ENCODE measurements around the gene KRT85.
A peak's percentile ranks its signal among the peaks of the same experiment; 100 is the strongest.

KRT85 gene

DNA sequence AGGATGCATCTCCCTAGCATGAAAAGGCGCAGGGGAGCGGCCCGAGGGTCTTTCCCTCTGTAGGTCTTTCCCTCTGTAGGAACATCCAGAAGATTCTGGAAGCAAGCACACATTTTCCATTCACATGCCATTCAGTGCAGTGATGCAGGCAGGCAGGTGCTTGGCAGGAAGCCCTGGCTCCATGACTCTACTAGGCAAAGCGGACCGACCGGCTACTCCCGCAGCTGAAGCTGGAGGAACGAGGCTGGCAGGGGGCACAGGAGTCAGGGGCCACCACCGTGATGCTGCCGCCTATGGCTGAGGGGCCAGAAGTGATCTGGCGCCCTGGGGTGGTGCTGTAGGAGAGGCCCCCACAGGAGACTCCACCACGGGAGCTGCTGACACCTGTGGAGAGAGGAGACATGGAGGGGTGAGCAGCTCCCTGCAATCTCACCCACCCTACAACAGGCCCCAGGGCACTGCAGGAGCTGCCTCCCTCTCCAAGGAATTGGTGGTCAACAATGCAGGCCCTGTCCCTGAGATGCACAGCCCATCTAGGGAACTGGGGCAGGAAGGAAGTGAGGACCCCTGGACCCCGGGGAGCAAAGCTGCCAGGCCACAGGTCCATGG, 6.5 kb downstream of the KRT85 start:
- POLR2A ChIA-PET, result no interaction called here
- H3K36me3 ChIP-seq (ENCODE audit: control insufficient read depth in 2 of 2, insufficient read depth in 1 of 2, low read length in 2 of 2), result no peaks in the 10 kb centered on the region
- H3K9me3 ChIP-seq (ENCODE audit: control insufficient read depth, insufficient read depth, low read depth, low read length), result no peaks in the 10 kb centered on the region
- no peak overlapping the region for H3K4me3 ChIP-seq (ENCODE audit: low read depth, low read length)
- CTCF ChIA-PET, result interaction anchor here (0.6 to 4.1 kb wide), 15 partner anchors 9 to 618 kb away, joined by 3 to 37 read pairs (median 5); no protein-coding TSS in a partner anchor
- TF ChIP-seq GLI2 (tag by site-specific recombination; IDR thresholded peaks at IDR 0.05; ENCODE audit: borderline replicate concordance, low read depth) (no peak), ZIC2 (tag by site-specific recombination; IDR thresholded peaks at IDR 0.05) (peak; percentile 50)
- TF ChIP-seq, protein P1, sequence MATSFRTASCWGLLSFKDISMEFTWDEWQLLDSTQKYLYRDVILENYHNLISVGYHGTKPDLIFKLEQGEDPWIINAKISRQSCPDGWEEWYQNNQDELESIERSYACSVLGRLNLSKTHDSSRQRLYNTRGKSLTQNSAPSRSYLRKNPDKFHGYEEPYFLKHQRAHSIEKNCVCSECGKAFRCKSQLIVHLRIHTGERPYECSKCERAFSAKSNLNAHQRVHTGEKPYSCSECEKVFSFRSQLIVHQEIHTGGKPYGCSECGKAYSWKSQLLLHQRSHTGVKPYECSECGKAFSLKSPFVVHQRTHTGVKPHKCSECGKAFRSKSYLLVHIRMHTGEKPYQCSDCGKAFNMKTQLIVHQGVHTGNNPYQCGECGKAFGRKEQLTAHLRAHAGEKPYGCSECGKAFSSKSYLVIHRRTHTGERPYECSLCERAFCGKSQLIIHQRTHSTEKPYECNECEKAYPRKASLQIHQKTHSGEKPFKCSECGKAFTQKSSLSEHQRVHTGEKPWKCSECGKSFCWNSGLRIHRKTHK (tag by site-specific recombination; IDR thresholded peaks at IDR 0.05), result no peak
- no peak overlapping the region for H3K27ac ChIP-seq (ENCODE audit: extremely low read depth, low read depth, low read length)
- H3K4me1 ChIP-seq (ENCODE audit: control insufficient read depth, insufficient read depth, low read length), result no peaks in the 10 kb centered on the region

DNA sequence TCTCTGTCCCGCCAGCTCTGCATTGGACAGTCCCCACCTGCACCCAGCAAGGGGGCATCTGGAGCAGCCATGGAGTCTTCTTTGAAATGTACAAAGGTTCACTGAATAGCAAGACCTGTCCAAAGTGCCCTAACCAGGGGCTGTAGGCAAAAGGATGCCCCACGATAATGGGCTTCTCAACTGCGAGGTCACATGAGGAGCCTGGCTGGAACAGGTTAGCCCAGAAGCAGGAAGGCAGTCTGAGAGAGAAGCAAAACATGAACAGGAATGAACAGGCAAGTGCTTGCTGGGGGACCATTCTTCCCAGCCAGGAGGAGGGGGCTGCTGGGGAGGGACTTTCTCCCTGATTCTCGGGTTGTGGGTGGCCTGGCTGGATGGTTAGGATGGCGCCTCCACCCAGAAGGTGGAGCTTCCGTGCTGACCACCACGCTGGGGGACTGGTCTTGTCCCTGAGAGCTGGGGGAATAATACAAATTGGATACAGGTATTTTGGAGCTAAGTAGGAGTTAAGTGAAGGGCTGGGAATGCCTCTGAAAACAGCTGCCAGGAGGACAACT, 7.1 kb downstream of the KRT85 start:
- no peak overlapping the region for H3K27ac ChIP-seq (ENCODE audit: extremely low read depth, low read depth, low read length)
- no peak overlapping the region for H3K4me3 ChIP-seq (ENCODE audit: low read depth, low read length)
- ChIA-PET CTCF (interaction anchor here (0.6 to 4.1 kb wide), 8 partner anchors 8 to 204 kb away, joined by 3 to 37 read pairs (median 4); no protein-coding TSS in a partner anchor), POLR2A (no interaction called here)
- TF ChIP-seq, protein P2, sequence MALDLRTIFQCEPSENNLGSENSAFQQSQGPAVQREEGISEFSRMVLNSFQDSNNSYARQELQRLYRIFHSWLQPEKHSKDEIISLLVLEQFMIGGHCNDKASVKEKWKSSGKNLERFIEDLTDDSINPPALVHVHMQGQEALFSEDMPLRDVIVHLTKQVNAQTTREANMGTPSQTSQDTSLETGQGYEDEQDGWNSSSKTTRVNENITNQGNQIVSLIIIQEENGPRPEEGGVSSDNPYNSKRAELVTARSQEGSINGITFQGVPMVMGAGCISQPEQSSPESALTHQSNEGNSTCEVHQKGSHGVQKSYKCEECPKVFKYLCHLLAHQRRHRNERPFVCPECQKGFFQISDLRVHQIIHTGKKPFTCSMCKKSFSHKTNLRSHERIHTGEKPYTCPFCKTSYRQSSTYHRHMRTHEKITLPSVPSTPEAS (tag by site-specific recombination; IDR thresholded peaks at IDR 0.05), result no peak
- TF ChIP-seq, protein P3, sequence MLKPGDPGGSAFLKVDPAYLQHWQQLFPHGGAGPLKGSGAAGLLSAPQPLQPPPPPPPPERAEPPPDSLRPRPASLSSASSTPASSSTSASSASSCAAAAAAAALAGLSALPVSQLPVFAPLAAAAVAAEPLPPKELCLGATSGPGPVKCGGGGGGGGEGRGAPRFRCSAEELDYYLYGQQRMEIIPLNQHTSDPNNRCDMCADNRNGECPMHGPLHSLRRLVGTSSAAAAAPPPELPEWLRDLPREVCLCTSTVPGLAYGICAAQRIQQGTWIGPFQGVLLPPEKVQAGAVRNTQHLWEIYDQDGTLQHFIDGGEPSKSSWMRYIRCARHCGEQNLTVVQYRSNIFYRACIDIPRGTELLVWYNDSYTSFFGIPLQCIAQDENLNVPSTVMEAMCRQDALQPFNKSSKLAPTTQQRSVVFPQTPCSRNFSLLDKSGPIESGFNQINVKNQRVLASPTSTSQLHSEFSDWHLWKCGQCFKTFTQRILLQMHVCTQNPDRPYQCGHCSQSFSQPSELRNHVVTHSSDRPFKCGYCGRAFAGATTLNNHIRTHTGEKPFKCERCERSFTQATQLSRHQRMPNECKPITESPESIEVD (tag by site-specific recombination; IDR thresholded peaks at IDR 0.05), result no peak
- TF ChIP-seq, protein P4, sequence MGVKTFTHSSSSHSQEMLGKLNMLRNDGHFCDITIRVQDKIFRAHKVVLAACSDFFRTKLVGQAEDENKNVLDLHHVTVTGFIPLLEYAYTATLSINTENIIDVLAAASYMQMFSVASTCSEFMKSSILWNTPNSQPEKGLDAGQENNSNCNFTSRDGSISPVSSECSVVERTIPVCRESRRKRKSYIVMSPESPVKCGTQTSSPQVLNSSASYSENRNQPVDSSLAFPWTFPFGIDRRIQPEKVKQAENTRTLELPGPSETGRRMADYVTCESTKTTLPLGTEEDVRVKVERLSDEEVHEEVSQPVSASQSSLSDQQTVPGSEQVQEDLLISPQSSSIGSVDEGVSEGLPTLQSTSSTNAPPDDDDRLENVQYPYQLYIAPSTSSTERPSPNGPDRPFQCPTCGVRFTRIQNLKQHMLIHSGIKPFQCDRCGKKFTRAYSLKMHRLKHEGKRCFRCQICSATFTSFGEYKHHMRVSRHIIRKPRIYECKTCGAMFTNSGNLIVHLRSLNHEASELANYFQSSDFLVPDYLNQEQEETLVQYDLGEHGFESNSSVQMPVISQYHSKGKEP (tag by site-specific recombination; IDR thresholded peaks at IDR 0.05), result no peak
- TF ChIP-seq ZNF324 (tag by site-specific recombination; IDR thresholded peaks at IDR 0.05) (no peak), ZNF544 (tag by site-specific recombination; IDR thresholded peaks at IDR 0.05) (no peak), ZNF391 (tag by site-specific recombination; IDR thresholded peaks at IDR 0.05; ENCODE audit: borderline replicate concordance, low read depth) (no peak), ZNF571 (tag by site-specific recombination; IDR thresholded peaks at IDR 0.05) (no peak), ZNF350 (tag by site-specific recombination; IDR thresholded peaks at IDR 0.05) (no peak), ZNF707 (tag by site-specific recombination; IDR thresholded peaks at IDR 0.05) (no peak), ZNF837 (tag by site-specific recombination; IDR thresholded peaks at IDR 0.05) (no peak), KLF7 (tag by site-specific recombination; IDR thresholded peaks at IDR 0.05; ENCODE audit: borderline replicate concordance) (no peak), ZNF239 (tag by site-specific recombination; IDR thresholded peaks at IDR 0.05) (no peak)
- TF ChIP-seq, protein P5, sequence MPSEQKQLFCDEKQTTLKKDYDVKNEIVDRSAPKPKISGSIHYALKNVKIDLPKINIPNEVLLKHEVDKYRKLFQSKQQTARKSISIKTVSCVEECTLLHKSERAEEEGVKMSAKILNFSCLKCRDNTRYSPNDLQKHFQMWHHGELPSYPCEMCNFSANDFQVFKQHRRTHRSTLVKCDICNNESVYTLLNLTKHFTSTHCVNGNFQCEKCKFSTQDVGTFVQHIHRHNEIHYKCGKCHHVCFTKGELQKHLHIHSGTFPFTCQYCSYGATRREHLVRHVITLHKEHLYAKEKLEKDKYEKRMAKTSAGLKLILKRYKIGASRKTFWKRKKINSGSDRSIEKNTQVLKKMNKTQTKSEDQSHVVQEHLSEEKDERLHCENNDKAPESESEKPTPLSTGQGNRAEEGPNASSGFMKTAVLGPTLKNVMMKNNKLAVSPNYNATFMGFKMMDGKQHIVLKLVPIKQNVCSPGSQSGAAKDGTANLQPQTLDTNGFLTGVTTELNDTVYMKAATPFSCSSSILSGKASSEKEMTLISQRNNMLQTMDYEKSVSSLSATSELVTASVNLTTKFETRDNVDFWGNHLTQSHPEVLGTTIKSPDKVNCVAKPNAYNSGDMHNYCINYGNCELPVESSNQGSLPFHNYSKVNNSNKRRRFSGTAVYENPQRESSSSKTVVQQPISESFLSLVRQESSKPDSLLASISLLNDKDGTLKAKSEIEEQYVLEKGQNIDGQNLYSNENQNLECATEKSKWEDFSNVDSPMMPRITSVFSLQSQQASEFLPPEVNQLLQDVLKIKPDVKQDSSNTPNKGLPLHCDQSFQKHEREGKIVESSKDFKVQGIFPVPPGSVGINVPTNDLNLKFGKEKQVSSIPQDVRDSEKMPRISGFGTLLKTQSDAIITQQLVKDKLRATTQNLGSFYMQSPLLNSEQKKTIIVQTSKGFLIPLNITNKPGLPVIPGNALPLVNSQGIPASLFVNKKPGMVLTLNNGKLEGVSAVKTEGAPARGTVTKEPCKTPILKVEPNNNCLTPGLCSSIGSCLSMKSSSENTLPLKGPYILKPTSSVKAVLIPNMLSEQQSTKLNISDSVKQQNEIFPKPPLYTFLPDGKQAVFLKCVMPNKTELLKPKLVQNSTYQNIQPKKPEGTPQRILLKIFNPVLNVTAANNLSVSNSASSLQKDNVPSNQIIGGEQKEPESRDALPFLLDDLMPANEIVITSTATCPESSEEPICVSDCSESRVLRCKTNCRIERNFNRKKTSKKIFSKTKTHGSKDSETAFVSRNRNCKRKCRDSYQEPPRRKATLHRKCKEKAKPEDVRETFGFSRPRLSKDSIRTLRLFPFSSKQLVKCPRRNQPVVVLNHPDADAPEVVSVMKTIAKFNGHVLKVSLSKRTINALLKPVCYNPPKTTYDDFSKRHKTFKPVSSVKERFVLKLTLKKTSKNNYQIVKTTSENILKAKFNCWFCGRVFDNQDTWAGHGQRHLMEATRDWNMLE (tag by site-specific recombination; conservative IDR thresholded peaks at IDR 0.05; ENCODE audit: low read depth), result no peak
- TF ChIP-seq, protein P6, sequence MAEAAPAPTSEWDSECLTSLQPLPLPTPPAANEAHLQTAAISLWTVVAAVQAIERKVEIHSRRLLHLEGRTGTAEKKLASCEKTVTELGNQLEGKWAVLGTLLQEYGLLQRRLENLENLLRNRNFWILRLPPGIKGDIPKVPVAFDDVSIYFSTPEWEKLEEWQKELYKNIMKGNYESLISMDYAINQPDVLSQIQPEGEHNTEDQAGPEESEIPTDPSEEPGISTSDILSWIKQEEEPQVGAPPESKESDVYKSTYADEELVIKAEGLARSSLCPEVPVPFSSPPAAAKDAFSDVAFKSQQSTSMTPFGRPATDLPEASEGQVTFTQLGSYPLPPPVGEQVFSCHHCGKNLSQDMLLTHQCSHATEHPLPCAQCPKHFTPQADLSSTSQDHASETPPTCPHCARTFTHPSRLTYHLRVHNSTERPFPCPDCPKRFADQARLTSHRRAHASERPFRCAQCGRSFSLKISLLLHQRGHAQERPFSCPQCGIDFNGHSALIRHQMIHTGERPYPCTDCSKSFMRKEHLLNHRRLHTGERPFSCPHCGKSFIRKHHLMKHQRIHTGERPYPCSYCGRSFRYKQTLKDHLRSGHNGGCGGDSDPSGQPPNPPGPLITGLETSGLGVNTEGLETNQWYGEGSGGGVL (tag by site-specific recombination; IDR thresholded peaks at IDR 0.05), result no peak
- H3K36me3 ChIP-seq (ENCODE audit: control insufficient read depth in 2 of 2, insufficient read depth in 1 of 2, low read length in 2 of 2), result no peaks in the 10 kb centered on the region
- H3K4me1 ChIP-seq (ENCODE audit: control insufficient read depth, insufficient read depth, low read length), result no peaks in the 10 kb centered on the region
- H3K9me3 ChIP-seq (ENCODE audit: control insufficient read depth, insufficient read depth, low read depth, low read length), result no peaks in the 10 kb centered on the region
